Stimulated activated CD8-positive, alpha-beta memory T cell treated with anti-CD3 and anti-CD28 coated beads, Interleukin-15, amount 100 ng/mL, for 4 hours (primary cell): Measurements from ENCODE around the gene DUOX1.

ENCODE experiments used
- DNase-seq, 2 donors: peaks; one replicate each; pipeline ENCODE4 v3.0.0-alpha.2; 2020; ENCODE audit warnings: low read depth in 2 of 2

The DUOX1 gene

GRCh38 chr15:45106002-45106790, 23.6 kb upstream of the DUOX1 start:
- no peak for DNase-seq

- DNase-seq: no peak
These were observed 21.7 kb upstream of the DUOX1 start for GRCh38 chr15:45107941-45108630.

- no peak for DNase-seq
These were observed 19.5 kb upstream of the DUOX1 start for GRCh38 chr15:45110256-45110820.

- no peak for DNase-seq
These were observed 18.2 kb upstream of the DUOX1 start for GRCh38 chr15:45111390-45112142.

- no peak for DNase-seq
These were observed 17.6 kb upstream of the DUOX1 start for GRCh38 chr15:45112143-45112590.

GRCh38 chr15:45112591-45113379, 17.0 kb upstream of the DUOX1 start:
- DNase-seq: no peak

- DNase-seq: no peak
These were observed 16.3 kb upstream of the DUOX1 start for GRCh38 chr15:45113380-45113990.

- no peak for DNase-seq
These were observed 15.6 kb upstream of the DUOX1 start, which contains the start of the genes DUOX2 and DUOXA2 for GRCh38 chr15:45114076-45114750. Gene DUOX2 (minus strand): TSS chr15:45114172. CDS start chr15:45113411, 761 bp downstream. Gene DUOXA2 (plus strand): TSS chr15:45114326. CDS start chr15:45114606, 280 bp downstream.

GRCh38 chr15:45114751-45115085, 15.1 kb upstream of the DUOX1 start:
- no peak for DNase-seq

GRCh38 chr15:45115312-45115820, 14.4 kb upstream of the DUOX1 start:
- no peak for DNase-seq

- DNase-seq: no peak
These were observed 13.8 kb upstream of the DUOX1 start for GRCh38 chr15:45116006-45116481.

- DNase-seq: no peak
These were observed 13.1 kb upstream of the DUOX1 start for GRCh38 chr15:45116482-45117307.

GRCh38 chr15:45117308-45118130, 12.3 kb upstream of the DUOX1 start:
- DNase-seq: no peak

GRCh38 chr15:45118131-45118588, 11.6 kb upstream of the DUOX1 start:
- peak; percentile 57 to 70 for DNase-seq

GRCh38 chr15:45118996-45119395, 10.8 kb upstream of the DUOX1 start:
- no peak for DNase-seq

- DNase-seq: no peak
These were observed 9.5 kb upstream of the DUOX1 start for GRCh38 chr15:45120081-45120972.

- no peak for DNase-seq
These were observed 8.8 kb upstream of the DUOX1 start for GRCh38 chr15:45121020-45121419.
